Kidney epithelial cell (primary cell): ENCODE results near the gene ZDHHC15. TPM values are rescaled to one million over a fixed set of nuclear protein-coding genes. Genes with fewer than 3 reads are reported as not detected.
"Not testable (repeated sequence)": the region's sequence is repeated elsewhere in the genome, so short reads cannot be mapped to it uniquely, and the experiment has no call there.

Experiments
- DNase-seq: peaks from one replicate; pipeline ENCODE4 v3.0.0-alpha.2; 2010; ENCODE audit warnings: low read depth
- H3K27me3 ChIP-seq: 2 replicates; pipeline ENCODE4 v1.6.0; 2011; ENCODE audit warnings: low read length; ENCODE audit not compliant: control insufficient read depth, insufficient read depth
- H3K36me3 ChIP-seq: 2 replicates; pipeline ENCODE4 v1.5.1; 2011; ENCODE audit warnings: low read length; ENCODE audit not compliant: control insufficient read depth, insufficient read depth
- H3K4me3 ChIP-seq: 2 replicates; pipeline ENCODE4 v1.5.1; 2011; ENCODE audit warnings: low read depth, mild to moderate bottlenecking, control low read depth, low read length
- total RNA-seq: library from RNA; depleted of rRNA; stranded (reverse); fragments of >200 nt; gene quantifications from 2 replicates; pipeline ENCODE4 v1.2.3, GENCODE V29; 2015
- TF ChIP-seq, protein P1 (sequence below): IDR thresholded peaks from 2 replicates; pipeline ENCODE4 v1.5.1; 2011; ENCODE audit warnings: mild to moderate bottlenecking, moderate library complexity, low read length, control low read depth, inconsistent platforms; ENCODE audit not compliant: insufficient read depth, poor library complexity, severe bottlenecking

Gene ZDHHC15
- total RNA-seq, 1 donor from 2014 or later: 1.8 TPM

DNA sequence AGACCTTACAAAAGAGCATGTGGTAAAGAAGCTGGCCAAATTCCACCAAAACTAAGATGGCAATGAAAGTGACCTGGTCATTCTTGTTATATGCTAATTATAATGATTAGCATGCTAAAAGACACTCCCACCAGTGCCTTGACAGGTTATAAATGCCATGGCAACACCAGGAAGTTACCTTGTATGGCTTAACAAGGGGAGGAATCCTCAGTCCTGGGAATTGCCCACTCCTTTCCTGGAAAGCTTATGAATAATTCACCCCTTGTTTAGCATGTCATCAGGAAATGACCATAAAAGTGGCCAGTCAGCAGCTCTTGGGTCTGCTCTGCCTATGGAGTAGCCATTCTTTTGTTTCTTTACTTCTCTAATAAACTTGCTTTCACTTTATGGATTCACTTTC lies 161.0 kb downstream of the ZDHHC15 start:
- TF ChIP-seq, protein P1, sequence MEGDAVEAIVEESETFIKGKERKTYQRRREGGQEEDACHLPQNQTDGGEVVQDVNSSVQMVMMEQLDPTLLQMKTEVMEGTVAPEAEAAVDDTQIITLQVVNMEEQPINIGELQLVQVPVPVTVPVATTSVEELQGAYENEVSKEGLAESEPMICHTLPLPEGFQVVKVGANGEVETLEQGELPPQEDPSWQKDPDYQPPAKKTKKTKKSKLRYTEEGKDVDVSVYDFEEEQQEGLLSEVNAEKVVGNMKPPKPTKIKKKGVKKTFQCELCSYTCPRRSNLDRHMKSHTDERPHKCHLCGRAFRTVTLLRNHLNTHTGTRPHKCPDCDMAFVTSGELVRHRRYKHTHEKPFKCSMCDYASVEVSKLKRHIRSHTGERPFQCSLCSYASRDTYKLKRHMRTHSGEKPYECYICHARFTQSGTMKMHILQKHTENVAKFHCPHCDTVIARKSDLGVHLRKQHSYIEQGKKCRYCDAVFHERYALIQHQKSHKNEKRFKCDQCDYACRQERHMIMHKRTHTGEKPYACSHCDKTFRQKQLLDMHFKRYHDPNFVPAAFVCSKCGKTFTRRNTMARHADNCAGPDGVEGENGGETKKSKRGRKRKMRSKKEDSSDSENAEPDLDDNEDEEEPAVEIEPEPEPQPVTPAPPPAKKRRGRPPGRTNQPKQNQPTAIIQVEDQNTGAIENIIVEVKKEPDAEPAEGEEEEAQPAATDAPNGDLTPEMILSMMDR: no peak
- Histone ChIP-seq H3K27me3 (no peaks in the 10 kb centered on the region), H3K4me3 (no peak overlapping the region), H3K36me3 (no peaks in the 10 kb centered on the region)
- DNase-seq: no peak

DNA sequence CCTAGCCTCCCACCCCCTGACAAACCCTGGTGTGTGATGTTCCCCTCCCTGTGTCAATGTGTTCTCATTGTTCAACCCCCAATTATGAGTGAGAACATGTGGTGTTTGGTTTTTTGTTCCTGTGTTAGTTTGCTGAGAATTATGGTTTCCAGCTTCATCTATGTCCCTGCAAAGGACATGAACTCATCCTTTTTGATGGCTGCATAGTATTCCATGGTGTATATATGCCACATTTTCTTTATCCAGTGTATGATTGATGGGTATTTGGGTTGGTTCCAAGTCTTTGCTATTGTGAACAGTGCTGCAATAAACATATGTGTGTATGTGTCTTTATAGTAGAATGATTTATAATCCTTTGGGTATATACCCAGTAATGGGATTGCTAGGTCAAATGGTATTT lies 174.2 kb downstream of the ZDHHC15 start:
- H3K27me3 ChIP-seq, DNase-seq, H3K4me3 ChIP-seq, H3K36me3 ChIP-seq: not testable (repeated sequence)

DNA sequence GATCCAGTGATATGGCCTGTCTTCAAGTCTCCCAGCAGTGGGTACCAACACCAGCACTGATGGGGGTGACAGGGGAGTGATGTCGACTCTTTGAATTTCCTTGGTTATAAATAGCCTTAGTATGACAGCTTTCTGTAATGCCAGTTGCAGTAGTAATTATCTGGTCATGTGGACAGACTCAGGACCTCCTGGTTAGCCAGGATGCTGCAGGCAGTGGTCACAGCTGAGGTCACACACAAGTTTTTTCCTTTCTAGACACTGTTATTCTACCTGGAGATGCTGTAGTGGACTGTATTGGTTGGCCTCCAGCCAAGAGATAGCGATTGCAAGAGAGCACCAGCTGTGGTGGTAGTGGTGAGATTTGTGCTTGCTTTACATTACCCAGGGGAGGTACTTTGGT lies 185.3 kb downstream of the ZDHHC15 start:
- TF ChIP-seq, protein P1: no peak

GRCh38 chrX:75335127-75335458 lies 187.7 kb downstream of the ZDHHC15 start:
- no peaks in the 10 kb centered on the region for H3K36me3 ChIP-seq
- TF ChIP-seq, protein P1: no peak
- no peaks in the 10 kb centered on the region for H3K27me3 ChIP-seq
- no peak overlapping the region for H3K4me3 ChIP-seq
- DNase-seq: no peak

More for the DNA sequence above, 185.3 kb downstream of the ZDHHC15 start:
- Histone ChIP-seq H3K4me3 (no peak overlapping the region), H3K36me3 (no peaks in the 10 kb centered on the region), H3K27me3 (no peaks in the 10 kb centered on the region)
- DNase-seq: no peak

DNA sequence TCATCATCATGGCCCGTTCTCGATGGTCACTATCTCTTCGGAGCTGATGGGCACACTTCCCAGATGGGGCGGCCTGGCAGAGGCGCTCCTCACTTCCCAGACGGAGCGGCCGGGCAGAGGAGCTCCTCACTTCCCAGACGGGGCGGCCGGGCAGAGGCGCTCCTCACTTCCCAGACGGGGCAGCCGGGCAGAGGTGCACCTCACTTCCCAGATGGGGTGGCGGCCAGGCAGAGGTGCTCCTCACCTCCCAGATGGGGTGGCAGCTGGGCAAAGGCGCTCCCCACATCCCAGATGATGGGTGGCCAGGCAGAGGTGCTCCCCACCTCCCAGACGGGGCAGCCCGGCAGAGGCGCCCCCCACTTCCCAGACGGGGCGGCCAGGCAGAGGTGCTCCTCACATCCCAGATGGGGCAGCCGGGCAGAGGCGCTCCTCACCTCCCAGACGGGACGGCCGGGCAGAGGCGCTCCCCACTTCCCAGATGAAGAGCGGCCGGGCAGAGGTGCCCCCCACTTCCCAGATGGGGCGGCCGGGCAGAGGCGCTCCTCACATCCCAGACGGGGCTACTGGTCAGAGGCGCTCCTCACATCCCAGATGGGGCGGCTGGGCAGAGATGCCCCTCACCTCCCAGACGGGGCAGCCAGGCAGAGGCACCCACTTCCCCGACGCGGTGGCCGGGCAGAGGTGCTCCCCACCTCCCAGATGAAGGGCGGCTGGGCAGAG lies 188.3 kb downstream of the ZDHHC15 start:
- not testable (repeated sequence) for DNase-seq, H3K27me3 ChIP-seq, H3K4me3 ChIP-seq, H3K36me3 ChIP-seq

GRCh38 chrX:75327607-75328006 lies 195.2 kb downstream of the ZDHHC15 start:
- TF ChIP-seq, protein P1: no peak
- no peak overlapping the region for H3K4me3 ChIP-seq
- no peaks in the 10 kb centered on the region for H3K36me3 ChIP-seq
- no peaks in the 10 kb centered on the region for H3K27me3 ChIP-seq
- no peak for DNase-seq

Other genes starting within 250 kb of the ZDHHC15 start
- gene UPRT, start 249.0 kb downstream of the ZDHHC15 start, total RNA-seq: 10.3 and 12.1 TPM in 2 replicates